ENCODE data around the gene SRSF4. TPM values are rescaled to one million over a fixed set of nuclear protein-coding genes. Genes with fewer than 3 reads are reported as not detected.
"Not testable (repeated sequence)": the region's sequence is repeated elsewhere in the genome, so short reads cannot be mapped to it uniquely, and the experiment has no call there.

SRSF4 gene
- total RNA-seq, 2 experiments from 2014 or later = 129 to 147 TPM

- peaks cover 2% of the 10 kb centered on the region for H3K4me1 Mint-ChIP-seq
- no peak overlapping the region for H3K4me3 Mint-ChIP-seq
- no peaks in the 10 kb centered on the region for H3K9me3 Mint-ChIP-seq (ENCODE audit: low read depth)
- intact Hi-C loops (cut with DNase I, micrococcal nuclease) = no loop called here
- H3K27me3 Mint-ChIP-seq = peaks cover 2% of the 10 kb centered on the region
- ATAC-seq (no peak), DNase-seq (no peak)
- H3K36me3 Mint-ChIP-seq (ENCODE audit: low read depth) = peaks cover 15% of the 10 kb centered on the region
- ChIA-PET POLR2A (interaction anchor here (0.6 kb wide), 1 partner anchor 472 kb away, joined by 5 read pairs; no protein-coding TSS in a partner anchor), CTCF (interaction anchor here (0.5 to 4.6 kb wide), 9 partner anchors 8 to 241 kb away, joined by 3 to 22 read pairs (median 4); no protein-coding TSS in a partner anchor)
- H3K27ac Mint-ChIP-seq = no peak overlapping the region
These were observed 62.4 kb downstream of the SRSF4 start for GRCh38 chr1:29119121-29119929.

- intact Hi-C loops (cut with DNase I, micrococcal nuclease) = no loop called here
- Mint-ChIP-seq H3K27ac (peak overlapping the region; percentile 25), H3K4me3 (no peak overlapping the region), H3K27me3 (no peaks in the 10 kb centered on the region), H3K9me3 (ENCODE audit: low read depth) (no peaks in the 10 kb centered on the region), H3K36me3 (ENCODE audit: low read depth) (peaks cover 19% of the 10 kb centered on the region), H3K4me1 (peaks cover 7% of the 10 kb centered on the region)
- ATAC-seq (no peak), DNase-seq (no peak)
- POLR2A ChIA-PET = interaction anchor here (0.9 kb wide), 1 partner anchor 56 kb away, joined by 3 read pairs; no protein-coding TSS in a partner anchor
- CTCF ChIA-PET = interaction anchor here (0.6 to 1.7 kb wide), 7 partner anchors 10 to 236 kb away, joined by 3 to 5 read pairs (median 3); no protein-coding TSS in a partner anchor
These were observed 64.3 kb downstream of the SRSF4 start for GRCh38 chr1:29117381-29117780.

- CTCF ChIA-PET = interaction anchor here (0.6 to 0.9 kb wide), 2 partner anchors 11 to 91 kb away, joined by 3 read pairs; no protein-coding TSS in a partner anchor
- intact Hi-C loops (cut with DNase I, micrococcal nuclease) = no loop called here
- Mint-ChIP-seq H3K9me3 (ENCODE audit: low read depth) (no peaks in the 10 kb centered on the region), H3K27me3 (no peaks in the 10 kb centered on the region), H3K27ac (no peak overlapping the region), H3K36me3 (ENCODE audit: low read depth) (peaks cover 26% of the 10 kb centered on the region), H3K4me3 (no peak overlapping the region), H3K4me1 (peaks cover 5% of the 10 kb centered on the region)
- no peak for DNase-seq
- POLR2A ChIA-PET = no interaction called here
- no peak for ATAC-seq
These were observed 67.0 kb downstream of the SRSF4 start for GRCh38 chr1:29114654-29115053.

- no peak overlapping the region for H3K4me3 Mint-ChIP-seq
- DNase-seq (peak; percentile 28), ATAC-seq (peak; percentile 57)
- no peaks in the 10 kb centered on the region for H3K9me3 Mint-ChIP-seq (ENCODE audit: low read depth)
- peaks cover 29% of the 10 kb centered on the region for H3K36me3 Mint-ChIP-seq (ENCODE audit: low read depth)
- no peaks in the 10 kb centered on the region for H3K27me3 Mint-ChIP-seq
- H3K27ac Mint-ChIP-seq = no peak overlapping the region
- ChIA-PET POLR2A (no interaction called here), CTCF (interaction anchor here (0.6 to 1.2 kb wide), 6 partner anchors 10 to 237 kb away, joined by 3 to 5 read pairs (median 3); partner anchors contain the start of gene TMEM200B)
- intact Hi-C loops (cut with DNase I, micrococcal nuclease) = no loop called here
- H3K4me1 Mint-ChIP-seq = peaks cover 5% of the 10 kb centered on the region
These were observed 68.1 kb downstream of the SRSF4 start for GRCh38 chr1:29113413-29114117.

GRCh38 chr1:29112705-29113412, 68.8 kb downstream of the SRSF4 start:
- no peak overlapping the region for H3K4me3 Mint-ChIP-seq
- ATAC-seq (no peak), DNase-seq (no peak)
- POLR2A ChIA-PET = interaction anchor here (0.6 kb wide), 1 partner anchor 562 kb away, joined by 5 read pairs; no protein-coding TSS in a partner anchor
- intact Hi-C loops (cut with DNase I, micrococcal nuclease) = no loop called here
- H3K36me3 Mint-ChIP-seq (ENCODE audit: low read depth) = peaks cover 26% of the 10 kb centered on the region
- CTCF ChIA-PET = interaction anchor here (0.6 to 1.5 kb wide), 7 partner anchors 9 to 236 kb away, joined by 3 to 5 read pairs (median 3); partner anchors contain the start of gene TMEM200B
- H3K9me3 Mint-ChIP-seq (ENCODE audit: low read depth) = no peaks in the 10 kb centered on the region
- H3K27me3 Mint-ChIP-seq = no peaks in the 10 kb centered on the region
- no peak overlapping the region for H3K27ac Mint-ChIP-seq
- H3K4me1 Mint-ChIP-seq = peaks cover 5% of the 10 kb centered on the region

GRCh38 chr1:29108041-29108440, 73.7 kb downstream of the SRSF4 start:
- H3K27ac Mint-ChIP-seq; H3K4me3 Mint-ChIP-seq; POLR2A ChIA-PET; H3K4me1 Mint-ChIP-seq; H3K9me3 Mint-ChIP-seq (ENCODE audit: low read depth); H3K27me3 Mint-ChIP-seq; DNase-seq; intact Hi-C loops (cut with DNase I, micrococcal nuclease); ATAC-seq: not testable (repeated sequence)
- H3K36me3 Mint-ChIP-seq (ENCODE audit: low read depth) = peaks cover 14% of the 10 kb centered on the region
- CTCF ChIA-PET = interaction anchor here (0.7 to 1.2 kb wide), 3 partner anchors 12 to 206 kb away, joined by 3 read pairs; no protein-coding TSS in a partner anchor

GRCh38 chr1:29105822-29106221, 75.9 kb downstream of the SRSF4 start:
- Mint-ChIP-seq H3K4me3 (no peak overlapping the region), H3K27ac (no peak overlapping the region), H3K4me1 (no peaks in the 10 kb centered on the region), H3K36me3 (ENCODE audit: low read depth) (peaks cover 21% of the 10 kb centered on the region), H3K27me3 (no peaks in the 10 kb centered on the region), H3K9me3 (ENCODE audit: low read depth) (no peaks in the 10 kb centered on the region)
- ChIA-PET CTCF (interaction anchor here (0.6 kb wide), 1 partner anchor 190 kb away, joined by 3 read pairs; no protein-coding TSS in a partner anchor), POLR2A (no interaction called here)
- no peak for ATAC-seq
- intact Hi-C loops (cut with DNase I, micrococcal nuclease) = no loop called here
- no peak for DNase-seq

GRCh38 chr1:29100487-29100886, 81.2 kb downstream of the SRSF4 start:
- Mint-ChIP-seq H3K4me1 (peaks cover 7% of the 10 kb centered on the region), H3K9me3 (ENCODE audit: low read depth) (no peaks in the 10 kb centered on the region), H3K27ac (no peak overlapping the region), H3K4me3 (no peak overlapping the region), H3K27me3 (no peaks in the 10 kb centered on the region), H3K36me3 (ENCODE audit: low read depth) (peaks cover 21% of the 10 kb centered on the region)
- ATAC-seq (no peak), DNase-seq (no peak)
- ChIA-PET POLR2A (no interaction called here), CTCF (interaction anchor here (1.0 kb wide), 2 partner anchors 67 to 223 kb away, joined by 4 to 6 read pairs; no protein-coding TSS in a partner anchor)
- intact Hi-C loops (cut with DNase I, micrococcal nuclease) = no loop called here

- H3K4me1 Mint-ChIP-seq = peaks cover 7% of the 10 kb centered on the region
- ATAC-seq (no peak), DNase-seq (no peak)
- no peaks in the 10 kb centered on the region for H3K27me3 Mint-ChIP-seq
- H3K4me3 Mint-ChIP-seq = no peak overlapping the region
- intact Hi-C loops (cut with DNase I, micrococcal nuclease) = no loop called here
- no peak overlapping the region for H3K27ac Mint-ChIP-seq
- H3K36me3 Mint-ChIP-seq (ENCODE audit: low read depth) = peaks cover 21% of the 10 kb centered on the region
- H3K9me3 Mint-ChIP-seq (ENCODE audit: low read depth) = no peaks in the 10 kb centered on the region
- POLR2A ChIA-PET = no interaction called here
- CTCF ChIA-PET = no interaction called here
These were observed 82.4 kb downstream of the SRSF4 start for GRCh38 chr1:29099286-29099685.

All from activated CD4-positive, alpha-beta T cell treated with anti-CD3 and anti-CD28 coated beads for 36 hours (primary cell).